Measurements from ENCODE around the gene PDZD2. TPM values are rescaled to one million over a fixed set of nuclear protein-coding genes. Genes with fewer than 3 reads are reported as not detected.

PDZD2 gene
- total and polyA plus RNA-seq, 2 experiments from 2014 or later: 8.3 to 16.9 TPM

GRCh38 chr5:31674371-31674951 lies 35.5 kb downstream of the PDZD2 start:
- no peaks in the 10 kb centered on the region for H3K36me3 ChIP-seq (ENCODE audit: insufficient read depth)
- H3F3A ChIP-seq (replicated peaks; ENCODE audit: low read depth): no peaks in the 10 kb centered on the region
- TF ChIP-seq ETS1 (IDR thresholded peaks at IDR 0.05): no peak
- no peak for TF ChIP-seq CTCF (conservative IDR thresholded peaks at IDR 0.05; ENCODE audit: low read depth in 2 of 2)
- no peak for TF ChIP-seq POLR2AphosphoS5 (IDR thresholded peaks at IDR 0.05; ENCODE audit: low read depth)
- TF ChIP-seq CREB1 (CRISPR knock-in tag; IDR thresholded peaks at IDR 0.05; ENCODE audit: low read depth): no peak
- no peak for TF ChIP-seq NANOG (IDR thresholded peaks at IDR 0.05; ENCODE audit: borderline replicate concordance)
- TF ChIP-seq EZH2 (IDR thresholded peaks at IDR 0.05; ENCODE audit: low read depth, unreplicated experiment): no peak
- TF ChIP-seq ZNF462 (CRISPR knock-in tag; IDR thresholded peaks at IDR 0.05): no peak
- TF ChIP-seq, protein P1, sequence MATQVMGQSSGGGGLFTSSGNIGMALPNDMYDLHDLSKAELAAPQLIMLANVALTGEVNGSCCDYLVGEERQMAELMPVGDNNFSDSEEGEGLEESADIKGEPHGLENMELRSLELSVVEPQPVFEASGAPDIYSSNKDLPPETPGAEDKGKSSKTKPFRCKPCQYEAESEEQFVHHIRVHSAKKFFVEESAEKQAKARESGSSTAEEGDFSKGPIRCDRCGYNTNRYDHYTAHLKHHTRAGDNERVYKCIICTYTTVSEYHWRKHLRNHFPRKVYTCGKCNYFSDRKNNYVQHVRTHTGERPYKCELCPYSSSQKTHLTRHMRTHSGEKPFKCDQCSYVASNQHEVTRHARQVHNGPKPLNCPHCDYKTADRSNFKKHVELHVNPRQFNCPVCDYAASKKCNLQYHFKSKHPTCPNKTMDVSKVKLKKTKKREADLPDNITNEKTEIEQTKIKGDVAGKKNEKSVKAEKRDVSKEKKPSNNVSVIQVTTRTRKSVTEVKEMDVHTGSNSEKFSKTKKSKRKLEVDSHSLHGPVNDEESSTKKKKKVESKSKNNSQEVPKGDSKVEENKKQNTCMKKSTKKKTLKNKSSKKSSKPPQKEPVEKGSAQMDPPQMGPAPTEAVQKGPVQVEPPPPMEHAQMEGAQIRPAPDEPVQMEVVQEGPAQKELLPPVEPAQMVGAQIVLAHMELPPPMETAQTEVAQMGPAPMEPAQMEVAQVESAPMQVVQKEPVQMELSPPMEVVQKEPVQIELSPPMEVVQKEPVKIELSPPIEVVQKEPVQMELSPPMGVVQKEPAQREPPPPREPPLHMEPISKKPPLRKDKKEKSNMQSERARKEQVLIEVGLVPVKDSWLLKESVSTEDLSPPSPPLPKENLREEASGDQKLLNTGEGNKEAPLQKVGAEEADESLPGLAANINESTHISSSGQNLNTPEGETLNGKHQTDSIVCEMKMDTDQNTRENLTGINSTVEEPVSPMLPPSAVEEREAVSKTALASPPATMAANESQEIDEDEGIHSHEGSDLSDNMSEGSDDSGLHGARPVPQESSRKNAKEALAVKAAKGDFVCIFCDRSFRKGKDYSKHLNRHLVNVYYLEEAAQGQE (IDR thresholded peaks at IDR 0.05; ENCODE audit: unreplicated experiment): no peak
- TF ChIP-seq STAT1 (IDR thresholded peaks at IDR 0.05; ENCODE audit: unreplicated experiment): no peak
- TF ChIP-seq ZNF114 (CRISPR knock-in tag; IDR thresholded peaks at IDR 0.05): no peak
- no peak for TF ChIP-seq JUNB (IDR thresholded peaks at IDR 0.05; ENCODE audit: unreplicated experiment)
- no peak for TF ChIP-seq ZNF331 (CRISPR knock-in tag; IDR thresholded peaks at IDR 0.05; ENCODE audit: low read depth)
- TF ChIP-seq EZH2phosphoT487 (IDR thresholded peaks at IDR 0.05; ENCODE audit: unreplicated experiment): no peak
- Mint-ChIP-seq H3K27ac (no peak overlapping the region), H3K9me3 (peaks cover 3% of the 10 kb centered on the region; the same call in 1 of the 3 replicates), H3K4me3 (no peak overlapping the region), H3K27me3 (ENCODE audit: insufficient read depth, low read depth, poor library complexity) (no peaks in the 10 kb centered on the region), H3K4me1 (peaks cover 22% of the 10 kb centered on the region), H3K36me3 (ENCODE audit: low read depth) (peaks cover 3% of the 10 kb centered on the region; the same call in 1 of the 3 replicates)
- H3K27ac ChIP-seq (ENCODE audit: low read depth): no peak overlapping the region
- no peak overlapping the region for H3K4me2 ChIP-seq
- ATAC-seq (no peak), DNase-seq (ENCODE audit: low spot score) (no peak)
- no peaks in the 10 kb centered on the region for H4K20me1 ChIP-seq (replicated peaks; ENCODE audit: insufficient read depth)
- H3K9me2 ChIP-seq (ENCODE audit: insufficient read depth): no peaks in the 10 kb centered on the region
- H3K79me2 ChIP-seq (replicated peaks; ENCODE audit: insufficient read depth): no peaks in the 10 kb centered on the region; the same call in 1 of the 2 replicates
- peaks cover 9% of the 10 kb centered on the region for H3K4me1 ChIP-seq (ENCODE audit: insufficient read depth)
- no peaks in the 10 kb centered on the region for H3K27me3 ChIP-seq (ENCODE audit: insufficient read depth)
- H3K4me3 ChIP-seq: no peak overlapping the region
- no peak overlapping the region for H2AFZ ChIP-seq

Measured in GM23338 (cell line).